Lower leg skin (tissue), 4 donors: ENCODE results near the gene NTHL1. TPM values are rescaled to one million over a fixed set of nuclear protein-coding genes. Genes with fewer than 3 reads are reported as not detected.

ENCODE experiments used
- DNase-seq, 2 donors: peaks; one replicate each; pipeline ENCODE4 v3.0.0-alpha.2; 2019; ENCODE audit warnings: low spot score in 2 of 2
- H3K4me3 ChIP-seq: fragments of 200-600 bp; sonication (generic); 2 replicates; pipeline ENCODE4 v1.5.1; 2017; ENCODE audit warnings: mild to moderate bottlenecking, low read depth; ENCODE audit not compliant: poor library complexity, severe bottlenecking
- CTCF ChIP-seq, 3 donors: fragments of 450-650 bp; IDR thresholded peaks; one replicate each; pipeline ENCODE4 v1.5.1; 2016; ENCODE audit warnings: antibody characterized with exemption in 3 of 3, mild to moderate bottlenecking in 3 of 3, moderate library complexity in 2 of 3
- POLR2A ChIP-seq, 2 donors: fragments of 450-650 bp; IDR thresholded peaks; one replicate each; pipeline ENCODE4 v1.6.1; 2016 to 2017; ENCODE audit warnings: antibody characterized with exemption in 2 of 2, mild to moderate bottlenecking in 1 of 2, moderate library complexity in 1 of 2
- WGBS, 2 donors: methylation state at CpG; one replicate each; pipeline ENCODE4 v1.1.5; 2018; 5-methylcytosine and 5-hydroxymethylcytosine counted together
- intact Hi-C: fragments of 100-400 bp; cut with DNase I; formaldehyde crosslinking; loops from one replicate; pipeline ENCODE4 v1.15.0; 2023; ENCODE audit warnings: low total_unique reads
- total RNA-seq, 4 donors: library from RNA; depleted of rRNA; stranded (reverse); fragments of >200 nt; gene quantifications; one replicate each; pipeline ENCODE4 v1.1.0, GENCODE V29; 2016

The NTHL1 gene
- 10 to 100 TPM in 3 of 4 donors, 1 to 10 TPM in 1; 5.8 to 29.9 (median 21.5) TPM for total RNA-seq

- TF ChIP-seq CTCF (IDR thresholded peaks at IDR 0.05): no peak
- peak within 1 kb of the TSS; percentile 71 for H3K4me3 ChIP-seq
- peak; percentile 95 to 99 for DNase-seq
- intact Hi-C loops: no loop called here
- 0 to 1% methylated on average over 37 to 43 of the region's 81 CpGs for WGBS, 2 donors
Observed at GRCh38 chr16:2047330-2048115, at the start of gene NTHL1, which contains the start of gene TSC2. Gene NTHL1, minus strand, starts transcription at chr16:2047834. Its CDS starts 11 bp downstream, at chr16:2047823. Gene TSC2, plus strand, starts transcription at chr16:2047985. Its CDS starts 631 bp downstream, at chr16:2048616.

DNA sequence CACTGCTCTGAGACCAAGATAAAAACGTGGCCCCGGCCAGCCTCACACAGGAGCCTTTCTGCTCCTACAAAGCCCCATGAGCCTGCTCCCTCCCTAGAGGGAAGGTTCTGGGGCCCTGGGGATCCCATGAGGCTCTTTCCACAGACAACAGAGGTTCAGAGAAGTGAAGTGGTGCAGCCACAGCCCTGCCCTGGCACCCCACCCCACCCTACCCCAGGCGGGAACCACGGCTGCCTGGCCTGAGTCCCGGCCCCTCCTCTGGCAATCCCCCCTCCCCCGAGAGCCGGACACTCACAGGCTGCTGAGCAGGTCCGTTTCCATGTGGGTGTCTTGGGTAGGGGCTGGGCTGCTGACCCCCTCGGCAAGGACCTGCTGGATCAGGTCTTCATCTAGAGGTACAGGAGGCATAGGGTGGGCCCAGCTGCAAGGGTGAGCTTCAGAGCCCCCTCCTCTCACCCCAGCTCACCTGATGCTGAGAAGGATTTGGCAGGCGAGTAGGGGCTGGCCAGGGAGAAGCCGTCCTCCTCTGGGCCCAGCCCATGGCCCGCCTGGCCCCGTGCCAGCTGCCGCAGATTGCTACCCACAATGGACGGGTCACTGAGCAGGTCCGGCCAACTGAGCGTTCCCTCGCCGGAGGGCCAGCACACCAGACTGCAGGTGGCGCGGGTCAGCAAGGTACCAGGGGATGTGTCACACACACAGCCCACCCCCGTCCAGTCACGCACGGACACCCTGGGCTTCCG, 49.4 kb upstream of the NTHL1 start:
- TF ChIP-seq CTCF (IDR thresholded peaks at IDR 0.05): no peak
- no peak for TF ChIP-seq POLR2A (IDR thresholded peaks at IDR 0.05)
- DNase-seq: no peak
- intact Hi-C loops: no loop called here
- 55 to 78% methylated on average over 6 to 24 of the region's 25 CpGs for WGBS, 2 donors
- H3K4me3 ChIP-seq: no peak overlapping the region

- intact Hi-C loops: no loop called here
- no peak overlapping the region for H3K4me3 ChIP-seq
- 93 to 94% methylated on average over 20 to 23 of the region's 23 CpGs for WGBS, 2 donors
- DNase-seq: no peak
- no peak for TF ChIP-seq POLR2A (IDR thresholded peaks at IDR 0.05)
Observed at GRCh38 chr16:2095918-2096582, 48.4 kb upstream of the NTHL1 start.

DNA sequence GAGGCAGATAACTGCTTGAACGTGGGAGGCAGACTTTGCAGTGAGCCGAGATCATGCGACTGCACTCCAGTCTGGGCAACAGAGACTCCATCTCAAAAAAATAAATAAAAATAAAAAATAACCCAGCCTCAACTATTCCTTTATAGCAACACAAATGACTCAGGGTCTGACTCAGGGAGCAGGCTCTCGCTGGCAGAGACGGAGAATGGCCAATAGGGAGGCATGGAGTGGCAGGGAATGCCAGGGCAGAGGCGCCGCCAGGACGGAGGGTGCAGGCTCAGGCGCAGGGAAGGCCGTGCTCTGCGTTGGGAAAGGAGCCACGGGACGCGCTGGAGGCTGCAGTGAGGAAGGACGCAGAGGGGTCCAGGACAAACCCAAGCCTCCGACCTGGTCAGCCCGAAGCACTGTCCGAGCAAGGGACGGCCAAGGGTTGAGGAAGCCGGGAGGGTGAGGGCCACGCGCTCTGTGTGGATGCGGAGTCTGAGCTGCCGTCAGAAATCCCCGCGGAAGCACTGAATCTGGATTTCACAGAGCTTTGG, 47.8 kb upstream of the NTHL1 start:
- TF ChIP-seq CTCF (IDR thresholded peaks at IDR 0.05) (no peak), POLR2A (IDR thresholded peaks at IDR 0.05) (no peak)
- intact Hi-C loops: no loop called here
- 90 to 95% methylated on average over 26 of the region's 26 CpGs for WGBS, 2 donors
- H3K4me3 ChIP-seq: no peak overlapping the region
- DNase-seq: no peak

DNA sequence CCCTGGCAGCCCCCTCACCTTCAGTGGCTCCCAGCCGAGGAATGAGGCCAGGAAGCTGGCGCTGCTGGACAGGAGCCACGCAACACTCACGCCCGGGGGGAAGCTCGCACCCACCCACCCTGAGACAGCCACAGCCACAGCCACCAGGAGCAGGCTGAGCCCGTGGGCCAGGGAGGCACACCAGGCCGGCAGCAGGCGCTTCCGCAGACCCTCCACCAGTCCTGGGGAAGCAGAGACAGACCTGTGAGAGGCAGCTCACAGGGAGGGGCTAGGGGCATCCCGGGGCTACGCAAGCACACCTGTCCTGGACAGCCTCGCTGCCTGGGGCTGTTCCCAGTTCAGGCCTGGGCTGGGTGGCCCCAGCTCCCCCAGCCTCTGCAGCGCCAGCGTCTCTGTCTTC, 46.2 kb upstream of the NTHL1 start:
- TF ChIP-seq POLR2A (IDR thresholded peaks at IDR 0.05): no peak
- no peak for TF ChIP-seq CTCF (IDR thresholded peaks at IDR 0.05)
- no peak for DNase-seq
- intact Hi-C loops: no loop called here
- H3K4me3 ChIP-seq: no peak overlapping the region
- 64 to 87% methylated on average over 4 to 9 of the region's 15 CpGs for WGBS, 2 donors
